ENCODE data around the gene MPZL1.

MPZL1 gene

GRCh38 chr1:167695147-167695546, 26.6 kb upstream of the MPZL1 start:
- no peak for DNase-seq

GRCh38 chr1:167695756-167696561, 25.8 kb upstream of the MPZL1 start:
- no peak for DNase-seq

GRCh38 chr1:167697667-167698141, 24.1 kb upstream of the MPZL1 start:
- peak in 36 of 51 donors; percentile 3 to 63 (median 34) for DNase-seq

GRCh38 chr1:167698313-167698712, 23.5 kb upstream of the MPZL1 start:
- no peak for DNase-seq

GRCh38 chr1:167701510-167701909, 20.3 kb upstream of the MPZL1 start:
- no peak for DNase-seq

- no peak for DNase-seq
Observed at GRCh38 chr1:167703557-167703956, 18.2 kb upstream of the MPZL1 start.

- no peak for DNase-seq
Observed at GRCh38 chr1:167704715-167705114, 17.1 kb upstream of the MPZL1 start.

- no peak for DNase-seq
Observed at GRCh38 chr1:167705250-167705649, 16.5 kb upstream of the MPZL1 start.

GRCh38 chr1:167706363-167706762, 15.4 kb upstream of the MPZL1 start:
- DNase-seq: no peak

GRCh38 chr1:167706931-167707877, 14.6 kb upstream of the MPZL1 start:
- DNase-seq: no peak

GRCh38 chr1:167707942-167708341, 13.8 kb upstream of the MPZL1 start:
- no peak for DNase-seq

GRCh38 chr1:167708940-167709389, 12.8 kb upstream of the MPZL1 start:
- no peak for DNase-seq

GRCh38 chr1:167710836-167711235, 10.9 kb upstream of the MPZL1 start:
- DNase-seq: no peak

GRCh38 chr1:167711797-167712196, 10.0 kb upstream of the MPZL1 start:
- DNase-seq: no peak

GRCh38 chr1:167713330-167714081, 8.3 kb upstream of the MPZL1 start:
- DNase-seq: peak in 13 of 51 donors; percentile 7 to 41 (median 15)

GRCh38 chr1:167714098-167714438, 7.7 kb upstream of the MPZL1 start:
- DNase-seq: peak in 16 of 51 donors; percentile 43 to 87 (median 76)

GRCh38 chr1:167714439-167715156, 7.2 kb upstream of the MPZL1 start:
- peak; percentile 57 to 93 (median 82) for DNase-seq

- DNase-seq: peak; percentile 12 to 93 (median 68)
Observed at GRCh38 chr1:167715157-167715999, 6.4 kb upstream of the MPZL1 start.

- DNase-seq: no peak
Observed at GRCh38 chr1:167716000-167716271, 5.8 kb upstream of the MPZL1 start.

- DNase-seq: no peak
Observed at GRCh38 chr1:167717351-167717750, 4.4 kb upstream of the MPZL1 start.

Data from hypothalamus (tissue), 51 donors.